HCT116 (cell line): ENCODE measurements around the gene NT5DC3.

Experiments used
- CBX3 ChIP-seq: IDR thresholded peaks from 2 replicates; pipeline ENCODE4 v1.6.1; 2012; ENCODE audit warnings: low read depth
- EGR1 ChIP-seq: IDR thresholded peaks from 2 replicates; pipeline ENCODE4 v1.6.1; 2012; ENCODE audit warnings: low read depth
- EZH2 ChIP-seq: fragments of 200-600 bp; sonication (generic); IDR thresholded peaks from 2 replicates; pipeline ENCODE4 v1.6.1; 2017; ENCODE audit warnings: antibody characterized with exemption, mixed run types
- FOSL1 ChIP-seq: IDR thresholded peaks from 2 replicates; pipeline ENCODE4 v1.6.1; 2012; ENCODE audit warnings: low read depth
- POLR2A ChIP-seq: IDR thresholded peaks from 2 replicates; pipeline ENCODE4 v1.7.0; 2011; ENCODE audit warnings: borderline replicate concordance; ENCODE audit not compliant: insufficient read depth, insufficient read length; ENCODE audit errors: extremely low read depth
- POLR2AphosphoS5 ChIP-seq: IDR thresholded peaks from 2 replicates; pipeline ENCODE4 v1.6.1; 2011; ENCODE audit warnings: mild to moderate bottlenecking, low read depth, low read length, moderate library complexity
- RAD21 ChIP-seq: IDR thresholded peaks from 2 replicates; pipeline ENCODE4 v1.6.1; 2012; ENCODE audit warnings: low read depth, mild to moderate bottlenecking
- SIN3A ChIP-seq: IDR thresholded peaks from 2 replicates; pipeline ENCODE4 v1.6.1; 2012; ENCODE audit warnings: low read depth
- SP1 ChIP-seq: IDR thresholded peaks from 2 replicates; pipeline ENCODE4 v1.6.1; 2012; ENCODE audit warnings: low read depth
- SRF ChIP-seq: IDR thresholded peaks from 2 replicates; pipeline ENCODE4 v1.6.1; 2012; ENCODE audit warnings: low read depth
- TCF7L2 ChIP-seq: IDR thresholded peaks from 2 replicates; pipeline ENCODE4 v1.7.0; 2011; ENCODE audit warnings: borderline replicate concordance, inconsistent platforms; ENCODE audit not compliant: insufficient read depth, insufficient read length; ENCODE audit errors: extremely low read depth
- ZFX ChIP-seq: fragments of 450-650 bp; IDR thresholded peaks from 2 replicates; pipeline ENCODE4 v1.6.1; 2017
- ZNF274 ChIP-seq: fragments of 200-500 bp; sonication (Bioruptor generic); IDR thresholded peaks from 2 replicates; pipeline ENCODE4 v1.6.1; 2014; ENCODE audit warnings: mild to moderate bottlenecking, low read depth, low read length, inconsistent platforms
- TF ChIP-seq, protein P1 (sequence below), 3 experiments: fragments of 200-600 bp in 1 of 3; sonication (generic) in 1 of 3; IDR thresholded peaks in 2 of 3; conservative IDR thresholded peaks in 1 of 3; 2 replicates each; pipeline ENCODE4 v1.5.1; 2012 to 2017; ENCODE audit warnings: low read depth in 2 of 3, low read length in 2 of 3, antibody characterized with exemption in 1 of 3, borderline replicate concordance in 1 of 3, control low read depth in 1 of 3, mild to moderate bottlenecking in 1 of 3, mixed read lengths in 1 of 3, mixed run types in 1 of 3, moderate library complexity in 1 of 3; ENCODE audit not compliant: insufficient read depth in 1 of 3

DNA sequence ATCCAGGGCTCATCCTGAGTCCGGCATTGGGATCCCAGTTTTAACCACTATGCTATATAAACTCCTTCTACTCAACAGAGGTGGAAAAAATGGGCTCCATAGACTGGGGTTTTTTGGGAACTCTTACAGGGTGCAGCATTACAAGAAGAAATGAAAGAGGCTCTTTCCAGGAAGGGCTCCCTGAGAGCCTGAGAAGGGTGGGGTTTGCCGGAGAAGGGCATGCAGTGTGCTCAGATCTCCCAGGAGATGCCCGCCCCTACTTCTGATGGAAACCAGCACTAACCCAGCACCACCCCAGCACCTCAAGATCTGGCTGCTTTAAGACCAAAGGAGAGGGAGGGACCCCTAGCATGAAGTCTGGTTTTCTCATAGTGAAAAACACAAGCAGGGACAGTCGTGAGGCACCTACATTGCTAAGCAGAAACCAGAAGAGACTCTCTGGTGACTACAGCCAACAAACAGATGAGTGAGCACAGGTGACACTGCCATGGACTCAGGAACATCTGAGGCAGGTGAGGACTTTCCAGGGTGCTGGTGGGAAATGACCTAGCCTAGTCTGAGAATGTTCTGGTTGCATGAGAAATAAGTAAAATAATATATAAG is 45.3 kb upstream of the NT5DC3 start:
- TF ChIP-seq SP1 (no peak), EZH2 (no peak), POLR2A (no peak), ZNF274 (no peak), POLR2AphosphoS5 (no peak), SRF (no peak), FOSL1 (no peak), ZFX (no peak), EGR1 (no peak), SIN3A (no peak), TCF7L2 (no peak), RAD21 (no peak), CBX3 (no peak)
- TF ChIP-seq, protein P1, sequence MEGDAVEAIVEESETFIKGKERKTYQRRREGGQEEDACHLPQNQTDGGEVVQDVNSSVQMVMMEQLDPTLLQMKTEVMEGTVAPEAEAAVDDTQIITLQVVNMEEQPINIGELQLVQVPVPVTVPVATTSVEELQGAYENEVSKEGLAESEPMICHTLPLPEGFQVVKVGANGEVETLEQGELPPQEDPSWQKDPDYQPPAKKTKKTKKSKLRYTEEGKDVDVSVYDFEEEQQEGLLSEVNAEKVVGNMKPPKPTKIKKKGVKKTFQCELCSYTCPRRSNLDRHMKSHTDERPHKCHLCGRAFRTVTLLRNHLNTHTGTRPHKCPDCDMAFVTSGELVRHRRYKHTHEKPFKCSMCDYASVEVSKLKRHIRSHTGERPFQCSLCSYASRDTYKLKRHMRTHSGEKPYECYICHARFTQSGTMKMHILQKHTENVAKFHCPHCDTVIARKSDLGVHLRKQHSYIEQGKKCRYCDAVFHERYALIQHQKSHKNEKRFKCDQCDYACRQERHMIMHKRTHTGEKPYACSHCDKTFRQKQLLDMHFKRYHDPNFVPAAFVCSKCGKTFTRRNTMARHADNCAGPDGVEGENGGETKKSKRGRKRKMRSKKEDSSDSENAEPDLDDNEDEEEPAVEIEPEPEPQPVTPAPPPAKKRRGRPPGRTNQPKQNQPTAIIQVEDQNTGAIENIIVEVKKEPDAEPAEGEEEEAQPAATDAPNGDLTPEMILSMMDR (IDR thresholded peaks at IDR 0.05 in 2 of 3, conservative IDR thresholded peaks at IDR 0.05 in 1 of 3; ENCODE audit: borderline replicate concordance in 1 of 3, insufficient read depth in 1 of 3, low read depth in 2 of 3, low read length in 2 of 3), result no peak
